WTC11 (cell line): ENCODE measurements around the gene GRK1. TPM values are rescaled to one million over a fixed set of nuclear protein-coding genes. Genes with fewer than 3 reads are reported as not detected.

Experiments
- ATAC-seq: fragments of 200-7000 bp; cut with Tn5 transposase; 2 replicates; pipeline ENCODE4 v1.10.0; 2021; ENCODE audit warnings: mild to moderate bottlenecking, moderate library complexity
- CTCF ChIA-PET: fragments of 300-600 bp; sonication (Branson Sonifier 250); formaldehyde crosslinking; loops from one replicate; lab custom pipeline; 2021; ENCODE audit warnings: antibody characterized with exemption; lab: Charles Lee
- POLR2A ChIA-PET: fragments of 350-600 bp; sonication (Branson Sonifier 250); formaldehyde crosslinking; loops from one replicate; lab custom pipeline; 2021; ENCODE audit warnings: antibody characterized with exemption; lab: Charles Lee
- DNase-seq: peaks from one replicate; pipeline ENCODE4 v3.0.0; 2021; ENCODE audit warnings: low spot score
- H3K27ac Mint-ChIP-seq: 2 replicates; pipeline ENCODE4 v1.8.0; 2021; ENCODE audit warnings: mixed read lengths
- H3K27me3 Mint-ChIP-seq: 2 replicates; pipeline ENCODE4 v1.8.0; 2021; ENCODE audit warnings: low read depth, mild to moderate bottlenecking, moderate library complexity, mixed read lengths
- H3K36me3 Mint-ChIP-seq: 2 replicates; pipeline ENCODE4 v1.8.0; 2021; ENCODE audit warnings: mixed read lengths
- H3K4me1 Mint-ChIP-seq: 2 replicates; pipeline ENCODE4 v1.8.0; 2022; ENCODE audit warnings: mixed read lengths
- H3K4me3 Mint-ChIP-seq: 2 replicates; pipeline ENCODE4 v1.8.0; 2021; ENCODE audit warnings: mild to moderate bottlenecking, moderate library complexity, mixed read lengths
- H3K9me3 Mint-ChIP-seq: 2 replicates; pipeline ENCODE4 v1.8.0; 2021; ENCODE audit warnings: mixed read lengths
- FOXJ3 ChIP-seq: sonication (generic); formaldehyde crosslinking; IDR thresholded peaks from 2 replicates; pipeline ENCODE4 v1.9.0; 2021; ENCODE audit warnings: missing genetic modification reagents, mild to moderate bottlenecking, borderline replicate concordance
- GTF2I ChIP-seq: fragments of 250-450 bp; sonication (Bioruptor Pico); conservative IDR thresholded peaks from 2 replicates; pipeline ENCODE4 v1.4.0; 2021; ENCODE audit warnings: mild to moderate bottlenecking
- JAZF1 ChIP-seq: fragments of 250-450 bp; sonication (Bioruptor Pico); IDR thresholded peaks from 2 replicates; pipeline ENCODE4 v1.9.0; 2021; ENCODE audit warnings: moderate library complexity, mild to moderate bottlenecking, inconsistent platforms
- KAT7 ChIP-seq: sonication (generic); formaldehyde crosslinking; IDR thresholded peaks from 2 replicates; pipeline ENCODE4 v1.8.1; 2023; ENCODE audit warnings: missing genetic modification reagents, mild to moderate bottlenecking, borderline replicate concordance
- NFE2L1 ChIP-seq: sonication (generic); formaldehyde crosslinking; IDR thresholded peaks from 2 replicates; pipeline ENCODE4 v1.8.1; 2023; ENCODE audit warnings: missing genetic modification reagents
- NR2C2 ChIP-seq: sonication (generic); formaldehyde crosslinking; IDR thresholded peaks from 2 replicates; pipeline ENCODE4 v1.8.0; 2022; ENCODE audit warnings: mild to moderate bottlenecking, missing genetic modification reagents
- NR3C1 ChIP-seq: sonication (generic); formaldehyde crosslinking; conservative IDR thresholded peaks from 2 replicates; pipeline ENCODE4 v1.8.1; 2023; ENCODE audit warnings: low read depth, mild to moderate bottlenecking, missing genetic modification reagents
- SOX15 ChIP-seq: fragments of 250-450 bp; sonication (Bioruptor Pico); IDR thresholded peaks from 2 replicates; pipeline ENCODE4 v1.9.0; 2021; ENCODE audit warnings: mild to moderate bottlenecking
- total RNA-seq: library from RNA; stranded (reverse); gene quantifications from 3 replicates; pipeline ENCODE4 v1.2.3, GENCODE V29; 2021
- TF ChIP-seq, protein P1 (sequence below): fragments of 250-450 bp; sonication (Bioruptor Pico); conservative IDR thresholded peaks from 2 replicates; pipeline ENCODE4 v1.9.0; 2021; ENCODE audit warnings: mild to moderate bottlenecking
- TF ChIP-seq, protein P2 (sequence below): fragments of 250-450 bp; sonication (Bioruptor Pico); IDR thresholded peaks from 2 replicates; pipeline ENCODE4 v2.1.2; 2022; ENCODE audit warnings: mild to moderate bottlenecking, moderate library complexity
- TF ChIP-seq, protein P3 (sequence below): sonication (generic); formaldehyde crosslinking; IDR thresholded peaks from 2 replicates; pipeline ENCODE4 v1.8.1; 2023; ENCODE audit warnings: mild to moderate bottlenecking, moderate library complexity, missing genetic modification reagents
- TF ChIP-seq, protein P4 (sequence below): fragments of 250-450 bp; sonication (Bioruptor Pico); IDR thresholded peaks from 2 replicates; pipeline ENCODE4 v1.9.0; 2021; ENCODE audit warnings: mild to moderate bottlenecking, borderline replicate concordance
- TF ChIP-seq, protein P5 (sequence below): sonication (generic); formaldehyde crosslinking; IDR thresholded peaks from 2 replicates; pipeline ENCODE4 v1.8.0; 2023; ENCODE audit warnings: mild to moderate bottlenecking, missing genetic modification reagents
- TF ChIP-seq, protein P6 (sequence below): sonication (generic); formaldehyde crosslinking; IDR thresholded peaks from 2 replicates; pipeline ENCODE4 v1.8.1; 2023; ENCODE audit warnings: mild to moderate bottlenecking, missing genetic modification reagents, moderate library complexity

The GRK1 gene
- total RNA-seq, 1 experiment from 2014 or later: 0.17 TPM

DNA sequence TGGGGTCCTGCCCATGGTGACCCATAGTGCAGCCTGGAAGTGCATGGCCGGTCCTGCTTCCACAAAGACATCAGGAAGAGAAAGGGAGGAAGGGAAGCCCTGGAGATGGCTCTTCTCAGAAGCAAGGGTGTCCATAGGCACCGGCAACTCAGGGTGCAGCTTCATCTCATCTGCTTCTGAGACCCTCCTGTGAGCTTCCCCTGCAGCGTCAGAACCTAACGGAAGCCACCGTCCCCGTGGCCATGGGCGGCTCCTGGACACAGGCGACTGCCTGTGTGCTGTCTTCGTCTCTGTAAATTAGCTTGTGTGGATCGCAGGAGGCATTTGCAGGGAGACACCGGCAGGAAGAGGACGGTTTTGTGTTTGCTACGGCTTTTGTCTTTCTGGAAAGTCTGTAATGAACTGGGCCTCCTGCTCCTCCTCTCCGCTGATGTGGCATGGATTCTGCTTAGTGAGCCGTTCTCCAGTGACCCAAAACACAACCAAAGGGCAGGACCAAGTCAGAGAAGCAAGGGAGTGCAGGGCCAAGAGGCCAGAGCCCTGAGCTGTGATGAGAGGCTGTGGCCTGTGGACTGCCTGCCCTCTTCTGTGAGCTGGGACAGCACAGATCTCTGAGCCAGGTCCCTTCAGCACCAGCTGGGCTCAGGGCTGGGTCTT lies 11.5 kb upstream of the GRK1 start:
- Mint-ChIP-seq H3K4me3 (no peak overlapping the region), H3K27me3 (no peaks in the 10 kb centered on the region; the same call in 1 of the 2 replicates), H3K9me3 (no peaks in the 10 kb centered on the region), H3K36me3 (no peaks in the 10 kb centered on the region), H3K4me1 (no peaks in the 10 kb centered on the region), H3K27ac (no peak overlapping the region)
- CTCF ChIA-PET: interaction anchor here (1.0 to 1.2 kb wide), 2 partner anchors 34 to 147 kb away, joined by 3 read pairs; no protein-coding TSS in a partner anchor
- ATAC-seq (no peak), DNase-seq (peak; percentile 11)
- TF ChIP-seq SOX15 (no peak), JAZF1 (CRISPR knock-in tag) (no peak), NR2C2 (CRISPR knock-in tag) (no peak)
- POLR2A ChIA-PET: interaction anchor here (0.6 kb wide), 1 partner anchor 232 kb away, joined by 3 read pairs; no protein-coding TSS in a partner anchor

DNA sequence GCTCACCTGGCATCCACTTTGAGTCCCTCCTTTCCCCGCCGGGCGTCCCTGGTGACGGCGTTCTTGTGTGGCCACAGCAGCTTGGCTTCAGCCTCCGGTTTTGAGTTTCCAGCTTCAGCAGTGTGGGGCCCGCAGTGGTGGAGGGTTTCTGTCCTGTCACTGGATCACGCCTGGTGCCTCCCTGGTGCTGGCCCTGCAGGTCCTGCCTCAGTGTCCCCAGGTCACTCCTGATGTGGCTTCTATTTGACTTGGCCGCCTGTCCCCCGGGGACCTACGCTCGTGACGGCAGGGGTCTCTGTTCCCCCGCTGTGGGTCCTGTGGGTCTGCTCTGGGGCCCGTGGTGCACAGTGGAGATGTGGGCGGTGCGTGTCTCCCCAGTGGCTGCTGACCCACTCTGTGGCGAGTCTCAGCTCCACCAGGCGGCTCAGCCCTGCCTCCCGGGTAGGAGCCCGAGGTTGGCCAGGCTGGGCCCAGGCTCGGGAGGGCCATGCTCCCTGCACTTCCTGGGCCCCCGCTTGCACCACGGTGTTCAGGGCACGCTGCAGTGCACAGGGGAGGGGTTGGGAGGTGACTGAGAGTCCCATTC lies 10.9 kb upstream of the GRK1 start:
- TF ChIP-seq, protein P1, sequence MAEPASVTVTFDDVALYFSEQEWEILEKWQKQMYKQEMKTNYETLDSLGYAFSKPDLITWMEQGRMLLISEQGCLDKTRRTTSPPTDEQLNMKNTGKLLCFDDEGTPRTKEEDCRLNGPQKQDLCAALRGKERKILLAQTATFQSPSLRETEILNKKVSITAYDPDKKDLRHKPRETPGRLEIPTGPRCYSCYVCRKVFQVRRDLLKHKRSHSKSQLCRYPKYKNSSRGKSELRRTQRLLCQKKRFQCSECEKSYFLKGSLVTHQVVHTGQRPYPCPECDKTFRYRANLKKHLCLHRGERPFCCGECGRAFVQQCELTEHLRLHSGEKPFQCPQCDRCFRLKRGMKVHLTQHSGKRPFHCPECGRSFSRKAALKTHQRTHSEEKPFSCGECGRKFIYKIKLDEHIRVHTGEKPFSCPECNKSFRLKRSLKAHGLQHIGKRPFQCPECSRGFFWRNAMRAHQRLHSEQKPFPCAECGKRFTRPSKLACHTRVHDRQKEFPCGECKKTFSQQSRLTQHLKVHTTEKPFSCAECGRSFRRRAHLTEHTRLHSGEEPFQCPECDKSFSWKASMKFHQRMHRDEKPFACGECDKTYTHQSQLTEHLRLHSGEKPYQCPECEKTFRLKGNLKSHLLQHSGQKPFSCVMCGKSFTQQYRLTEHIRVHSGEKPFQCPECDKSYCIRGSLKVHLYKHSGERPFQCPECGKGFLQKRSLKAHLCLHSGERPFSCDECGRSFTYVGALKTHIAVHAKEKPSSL (CRISPR knock-in tag): no peak
- TF ChIP-seq FOXJ3 (CRISPR knock-in tag): no peak
- TF ChIP-seq, protein P2, sequence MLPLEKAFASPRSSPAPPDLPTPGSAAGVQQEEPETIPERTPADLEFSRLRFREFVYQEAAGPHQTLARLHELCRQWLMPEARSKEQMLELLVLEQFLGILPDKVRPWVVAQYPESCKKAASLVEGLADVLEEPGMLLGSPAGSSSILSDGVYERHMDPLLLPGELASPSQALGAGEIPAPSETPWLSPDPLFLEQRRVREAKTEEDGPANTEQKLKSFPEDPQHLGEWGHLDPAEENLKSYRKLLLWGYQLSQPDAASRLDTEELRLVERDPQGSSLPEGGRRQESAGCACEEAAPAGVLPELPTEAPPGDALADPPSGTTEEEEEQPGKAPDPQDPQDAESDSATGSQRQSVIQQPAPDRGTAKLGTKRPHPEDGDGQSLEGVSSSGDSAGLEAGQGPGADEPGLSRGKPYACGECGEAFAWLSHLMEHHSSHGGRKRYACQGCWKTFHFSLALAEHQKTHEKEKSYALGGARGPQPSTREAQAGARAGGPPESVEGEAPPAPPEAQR (CRISPR knock-in tag): no peak
- TF ChIP-seq, protein P3, sequence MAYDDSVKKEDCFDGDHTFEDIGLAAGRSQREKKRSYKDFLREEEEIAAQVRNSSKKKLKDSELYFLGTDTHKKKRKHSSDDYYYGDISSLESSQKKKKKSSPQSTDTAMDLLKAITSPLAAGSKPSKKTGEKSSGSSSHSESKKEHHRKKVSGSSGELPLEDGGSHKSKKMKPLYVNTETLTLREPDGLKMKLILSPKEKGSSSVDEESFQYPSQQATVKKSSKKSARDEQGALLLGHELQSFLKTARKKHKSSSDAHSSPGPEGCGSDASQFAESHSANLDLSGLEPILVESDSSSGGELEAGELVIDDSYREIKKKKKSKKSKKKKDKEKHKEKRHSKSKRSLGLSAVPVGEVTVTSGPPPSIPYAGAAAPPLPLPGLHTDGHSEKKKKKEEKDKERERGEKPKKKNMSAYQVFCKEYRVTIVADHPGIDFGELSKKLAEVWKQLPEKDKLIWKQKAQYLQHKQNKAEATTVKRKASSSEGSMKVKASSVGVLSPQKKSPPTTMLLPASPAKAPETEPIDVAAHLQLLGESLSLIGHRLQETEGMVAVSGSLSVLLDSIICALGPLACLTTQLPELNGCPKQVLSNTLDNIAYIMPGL (CRISPR knock-in tag): no peak
- no peak for TF ChIP-seq NR3C1 (CRISPR knock-in tag)
- TF ChIP-seq, protein P4, sequence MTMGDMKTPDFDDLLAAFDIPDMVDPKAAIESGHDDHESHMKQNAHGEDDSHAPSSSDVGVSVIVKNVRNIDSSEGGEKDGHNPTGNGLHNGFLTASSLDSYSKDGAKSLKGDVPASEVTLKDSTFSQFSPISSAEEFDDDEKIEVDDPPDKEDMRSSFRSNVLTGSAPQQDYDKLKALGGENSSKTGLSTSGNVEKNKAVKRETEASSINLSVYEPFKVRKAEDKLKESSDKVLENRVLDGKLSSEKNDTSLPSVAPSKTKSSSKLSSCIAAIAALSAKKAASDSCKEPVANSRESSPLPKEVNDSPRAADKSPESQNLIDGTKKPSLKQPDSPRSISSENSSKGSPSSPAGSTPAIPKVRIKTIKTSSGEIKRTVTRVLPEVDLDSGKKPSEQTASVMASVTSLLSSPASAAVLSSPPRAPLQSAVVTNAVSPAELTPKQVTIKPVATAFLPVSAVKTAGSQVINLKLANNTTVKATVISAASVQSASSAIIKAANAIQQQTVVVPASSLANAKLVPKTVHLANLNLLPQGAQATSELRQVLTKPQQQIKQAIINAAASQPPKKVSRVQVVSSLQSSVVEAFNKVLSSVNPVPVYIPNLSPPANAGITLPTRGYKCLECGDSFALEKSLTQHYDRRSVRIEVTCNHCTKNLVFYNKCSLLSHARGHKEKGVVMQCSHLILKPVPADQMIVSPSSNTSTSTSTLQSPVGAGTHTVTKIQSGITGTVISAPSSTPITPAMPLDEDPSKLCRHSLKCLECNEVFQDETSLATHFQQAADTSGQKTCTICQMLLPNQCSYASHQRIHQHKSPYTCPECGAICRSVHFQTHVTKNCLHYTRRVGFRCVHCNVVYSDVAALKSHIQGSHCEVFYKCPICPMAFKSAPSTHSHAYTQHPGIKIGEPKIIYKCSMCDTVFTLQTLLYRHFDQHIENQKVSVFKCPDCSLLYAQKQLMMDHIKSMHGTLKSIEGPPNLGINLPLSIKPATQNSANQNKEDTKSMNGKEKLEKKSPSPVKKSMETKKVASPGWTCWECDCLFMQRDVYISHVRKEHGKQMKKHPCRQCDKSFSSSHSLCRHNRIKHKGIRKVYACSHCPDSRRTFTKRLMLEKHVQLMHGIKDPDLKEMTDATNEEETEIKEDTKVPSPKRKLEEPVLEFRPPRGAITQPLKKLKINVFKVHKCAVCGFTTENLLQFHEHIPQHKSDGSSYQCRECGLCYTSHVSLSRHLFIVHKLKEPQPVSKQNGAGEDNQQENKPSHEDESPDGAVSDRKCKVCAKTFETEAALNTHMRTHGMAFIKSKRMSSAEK (CRISPR knock-in tag): no peak
- TF ChIP-seq, protein P5, sequence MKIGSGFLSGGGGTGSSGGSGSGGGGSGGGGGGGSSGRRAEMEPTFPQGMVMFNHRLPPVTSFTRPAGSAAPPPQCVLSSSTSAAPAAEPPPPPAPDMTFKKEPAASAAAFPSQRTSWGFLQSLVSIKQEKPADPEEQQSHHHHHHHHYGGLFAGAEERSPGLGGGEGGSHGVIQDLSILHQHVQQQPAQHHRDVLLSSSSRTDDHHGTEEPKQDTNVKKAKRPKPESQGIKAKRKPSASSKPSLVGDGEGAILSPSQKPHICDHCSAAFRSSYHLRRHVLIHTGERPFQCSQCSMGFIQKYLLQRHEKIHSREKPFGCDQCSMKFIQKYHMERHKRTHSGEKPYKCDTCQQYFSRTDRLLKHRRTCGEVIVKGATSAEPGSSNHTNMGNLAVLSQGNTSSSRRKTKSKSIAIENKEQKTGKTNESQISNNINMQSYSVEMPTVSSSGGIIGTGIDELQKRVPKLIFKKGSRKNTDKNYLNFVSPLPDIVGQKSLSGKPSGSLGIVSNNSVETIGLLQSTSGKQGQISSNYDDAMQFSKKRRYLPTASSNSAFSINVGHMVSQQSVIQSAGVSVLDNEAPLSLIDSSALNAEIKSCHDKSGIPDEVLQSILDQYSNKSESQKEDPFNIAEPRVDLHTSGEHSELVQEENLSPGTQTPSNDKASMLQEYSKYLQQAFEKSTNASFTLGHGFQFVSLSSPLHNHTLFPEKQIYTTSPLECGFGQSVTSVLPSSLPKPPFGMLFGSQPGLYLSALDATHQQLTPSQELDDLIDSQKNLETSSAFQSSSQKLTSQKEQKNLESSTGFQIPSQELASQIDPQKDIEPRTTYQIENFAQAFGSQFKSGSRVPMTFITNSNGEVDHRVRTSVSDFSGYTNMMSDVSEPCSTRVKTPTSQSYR: no peak
- TF ChIP-seq, protein P6, sequence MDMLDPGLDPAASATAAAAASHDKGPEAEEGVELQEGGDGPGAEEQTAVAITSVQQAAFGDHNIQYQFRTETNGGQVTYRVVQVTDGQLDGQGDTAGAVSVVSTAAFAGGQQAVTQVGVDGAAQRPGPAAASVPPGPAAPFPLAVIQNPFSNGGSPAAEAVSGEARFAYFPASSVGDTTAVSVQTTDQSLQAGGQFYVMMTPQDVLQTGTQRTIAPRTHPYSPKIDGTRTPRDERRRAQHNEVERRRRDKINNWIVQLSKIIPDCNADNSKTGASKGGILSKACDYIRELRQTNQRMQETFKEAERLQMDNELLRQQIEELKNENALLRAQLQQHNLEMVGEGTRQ: no peak
- TF ChIP-seq KAT7: no peak
- no peak for TF ChIP-seq GTF2I (CRISPR knock-in tag)
- TF ChIP-seq NFE2L1: no peak
- H3K27me3 Mint-ChIP-seq: no peaks in the 10 kb centered on the region; the same call in 1 of the 2 replicates
- no peaks in the 10 kb centered on the region for H3K4me1 Mint-ChIP-seq
- H3K36me3 Mint-ChIP-seq: no peaks in the 10 kb centered on the region
- H3K4me3 Mint-ChIP-seq: no peak overlapping the region
- no peak overlapping the region for H3K27ac Mint-ChIP-seq
- no peak for ATAC-seq
- ChIA-PET POLR2A (interaction anchor here (0.6 kb wide), 1 partner anchor 231 kb away, joined by 3 read pairs; no protein-coding TSS in a partner anchor), CTCF (interaction anchor here (1.0 to 1.2 kb wide), 2 partner anchors 35 to 147 kb away, joined by 3 read pairs; no protein-coding TSS in a partner anchor)
- H3K9me3 Mint-ChIP-seq: peaks cover 6% of the 10 kb centered on the region
- peak; percentile 6 for DNase-seq
